HG03354 (cell line): ENCODE measurements around the gene TAGLN.
"Not testable (repeated sequence)": the region's sequence is repeated elsewhere in the genome, so short reads cannot be mapped to it uniquely, and the experiment has no call there.

Experiments
- ATAC-seq: cut with Tn5 transposase; IDR thresholded peaks from one replicate; pipeline ENCODE4 v1.9.1; 2021; ENCODE audit warnings: mild to moderate bottlenecking; ENCODE audit not compliant: unreplicated experiment, poor library complexity, severe bottlenecking

TAGLN gene

GRCh38 chr11:117208710-117209109 is 9.5 kb downstream of the TAGLN start:
- ATAC-seq, result not testable (repeated sequence)

DNA sequence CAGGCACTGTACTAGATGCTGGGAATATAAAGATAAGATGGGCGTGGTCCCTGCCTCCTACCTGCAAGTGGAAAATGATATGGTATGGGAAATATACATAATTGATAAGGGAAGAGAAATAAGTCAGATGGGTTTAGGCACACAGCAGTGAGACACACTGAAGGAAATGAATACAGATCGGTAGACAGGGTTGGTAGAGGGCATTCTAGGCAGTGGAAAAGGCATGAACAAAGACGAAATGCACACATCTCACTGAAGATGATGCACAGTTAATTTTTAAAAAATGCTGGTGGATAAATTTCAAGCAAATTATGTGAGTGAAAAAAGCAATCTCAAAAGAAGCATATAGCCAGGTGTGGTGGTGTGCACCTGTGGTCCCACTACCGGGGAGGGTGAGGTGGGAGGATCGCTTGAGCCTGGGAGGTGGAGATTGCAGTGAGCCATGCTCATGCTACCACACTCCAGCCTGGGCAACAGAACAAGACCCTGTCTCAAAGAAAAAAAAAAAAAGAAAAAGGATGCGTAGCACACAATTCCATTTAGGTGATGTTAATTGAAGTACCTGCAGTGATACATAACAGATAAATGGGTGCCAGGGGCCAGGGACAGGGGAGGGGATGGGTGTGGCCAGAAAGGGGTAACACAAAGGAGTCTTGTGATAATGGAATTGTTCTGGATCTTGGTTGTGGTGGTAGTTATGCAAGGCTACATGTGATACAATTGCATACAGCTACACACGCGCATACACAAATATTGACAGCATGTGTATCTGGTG is 10.4 kb downstream of the TAGLN start:
- not testable (repeated sequence) for ATAC-seq

GRCh38 chr11:117210620-117211019 is 11.4 kb downstream of the TAGLN start:
- no peak for ATAC-seq

DNA sequence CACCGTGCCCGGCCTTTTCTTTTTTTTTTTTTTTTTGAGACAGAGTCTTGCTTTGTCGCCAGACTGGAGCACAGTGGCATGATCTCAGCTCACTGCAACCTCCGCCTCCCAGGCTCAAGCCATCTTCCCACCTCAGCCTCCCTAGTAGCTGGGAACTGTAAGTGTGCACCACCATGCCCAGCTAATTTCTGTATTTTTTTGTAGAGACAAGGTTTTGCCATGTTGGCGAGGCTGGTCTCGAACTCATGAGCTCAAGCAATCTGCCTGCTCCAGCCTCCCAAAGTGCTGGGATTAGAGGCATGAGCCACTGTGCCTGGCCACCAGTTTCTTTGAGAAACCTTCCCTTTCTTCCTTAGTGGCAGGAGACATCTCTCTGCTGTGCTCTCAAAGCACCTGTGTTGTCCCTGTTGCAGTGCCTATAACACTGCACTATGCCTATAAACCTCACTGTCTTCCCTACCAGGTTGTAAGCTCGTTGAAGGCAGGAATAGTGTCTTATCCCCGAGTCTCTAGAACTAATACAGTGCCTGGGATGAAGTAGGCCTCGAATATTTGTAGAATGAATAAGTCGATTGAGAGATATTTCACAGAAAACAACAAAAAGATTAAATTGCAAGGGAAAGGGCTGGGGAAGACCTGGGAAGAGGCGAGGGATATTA is 13.7 kb downstream of the TAGLN start:
- ATAC-seq, result no peak

DNA sequence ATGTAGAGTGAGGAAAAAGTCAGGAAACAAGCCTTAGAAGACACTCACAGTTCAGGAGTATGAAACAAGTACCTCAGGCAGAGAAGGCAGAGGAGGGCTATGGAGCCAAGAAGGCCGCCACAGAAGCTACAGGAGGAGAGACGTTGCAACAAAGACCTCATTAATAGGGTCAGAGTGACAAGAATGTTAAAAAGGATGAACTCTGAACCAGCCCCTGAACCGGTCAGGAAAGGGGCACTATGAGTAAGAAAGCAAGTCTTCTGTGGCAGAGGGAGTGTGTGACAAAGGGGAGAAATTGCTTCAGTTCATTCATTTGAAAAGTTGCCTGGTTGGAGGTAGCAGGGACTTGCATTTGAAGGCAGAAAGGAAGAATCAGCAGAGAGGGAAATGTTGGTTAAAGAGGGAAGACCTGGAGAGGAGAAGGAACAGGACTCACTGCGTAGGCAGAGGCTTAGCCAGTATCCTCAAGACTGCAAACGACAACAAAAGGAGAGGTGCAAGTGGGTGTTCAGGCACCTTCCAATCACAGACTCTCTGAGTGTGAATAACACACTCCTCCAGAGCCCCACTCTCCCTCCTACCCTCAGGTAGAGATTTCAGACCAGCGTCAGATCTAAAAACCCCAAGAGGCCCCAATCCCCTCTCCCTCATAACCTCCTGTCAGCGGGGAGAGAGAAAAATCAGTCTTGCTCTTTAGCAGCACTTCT is 15.4 kb downstream of the TAGLN start:
- ATAC-seq, result no peak

DNA sequence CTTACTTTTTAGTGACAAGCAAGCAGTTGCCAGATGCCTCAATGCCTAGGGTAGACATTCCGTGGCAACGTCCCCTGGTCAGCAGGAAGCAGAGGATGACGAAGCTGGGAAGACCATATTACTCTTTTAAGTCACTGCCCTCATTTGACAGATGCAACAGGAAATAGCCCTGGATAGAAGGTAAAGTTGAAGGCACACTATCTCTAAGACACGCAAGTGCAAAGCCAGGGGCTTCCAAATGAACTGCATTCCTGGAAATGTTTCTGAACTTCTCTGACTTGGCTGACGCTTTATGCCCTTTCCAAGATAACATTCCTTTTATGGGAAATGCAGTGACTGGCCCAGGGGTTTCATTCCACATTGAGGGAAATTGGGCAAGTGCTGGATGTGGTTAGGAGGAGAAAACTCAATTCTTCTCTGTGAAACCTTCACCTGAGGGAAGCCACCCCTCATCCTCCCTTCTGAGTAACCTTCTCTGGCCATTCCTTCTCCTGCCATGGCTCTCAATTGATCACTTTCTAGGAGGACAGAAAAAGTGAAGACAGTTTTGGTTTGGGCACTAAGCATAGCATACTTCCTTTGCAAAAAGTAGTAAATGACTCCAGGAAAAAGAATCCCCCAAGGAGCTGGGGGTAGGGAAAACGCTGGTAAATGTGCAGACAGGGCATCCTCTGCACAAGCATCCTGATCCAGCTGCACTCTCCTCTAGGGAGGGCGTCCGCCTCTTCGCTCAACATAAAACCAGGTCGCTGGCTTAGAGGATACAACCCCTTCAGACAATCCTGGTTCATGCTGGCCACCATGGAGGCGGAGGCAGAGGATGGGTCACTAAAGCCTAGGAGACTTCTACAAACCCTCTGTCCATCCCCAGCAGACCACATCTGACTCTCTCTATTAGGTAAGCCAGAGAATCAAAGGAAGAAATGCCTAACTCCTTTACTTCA is 18.2 kb downstream of the TAGLN start:
- no peak for ATAC-seq

DNA sequence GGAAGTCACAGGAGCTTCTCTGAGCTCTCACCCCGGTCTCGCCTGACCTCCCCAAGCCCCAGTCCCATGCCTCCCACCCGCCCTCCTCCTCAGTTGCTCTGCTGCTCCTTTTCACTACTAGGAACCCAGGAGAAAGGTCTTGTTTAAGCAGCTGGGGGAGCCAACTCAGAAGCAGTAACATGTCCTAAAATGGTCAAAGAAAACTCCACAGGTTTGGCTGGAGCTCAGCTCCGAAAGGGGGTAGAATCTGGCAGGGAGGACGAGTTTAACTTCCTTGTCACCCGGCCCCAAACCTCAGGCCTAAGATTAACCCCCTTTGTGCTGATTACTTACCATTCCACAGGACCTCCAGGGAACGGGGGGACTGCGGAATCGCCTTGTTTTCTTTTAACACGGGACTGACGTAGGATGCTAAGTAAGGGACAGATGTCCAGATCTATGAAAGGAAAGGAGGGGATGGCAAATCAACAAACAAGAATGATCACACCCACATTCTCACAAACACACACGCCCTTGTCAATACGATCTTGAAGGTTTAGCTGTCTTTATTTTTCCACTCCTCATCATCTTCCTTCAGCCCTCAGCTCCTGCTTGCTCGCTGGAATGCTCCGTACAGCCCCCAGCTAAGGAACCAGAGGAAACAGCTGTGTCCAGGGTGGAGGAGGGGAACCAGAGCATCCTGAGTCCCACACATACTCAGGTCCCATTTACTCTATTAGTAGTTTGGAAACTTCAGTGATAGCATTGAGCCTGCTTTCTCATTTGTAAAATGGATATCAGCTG is 19.2 kb downstream of the TAGLN start:
- no peak for ATAC-seq

GRCh38 chr11:117219001-117219400 is 19.8 kb downstream of the TAGLN start:
- ATAC-seq, result no peak

DNA sequence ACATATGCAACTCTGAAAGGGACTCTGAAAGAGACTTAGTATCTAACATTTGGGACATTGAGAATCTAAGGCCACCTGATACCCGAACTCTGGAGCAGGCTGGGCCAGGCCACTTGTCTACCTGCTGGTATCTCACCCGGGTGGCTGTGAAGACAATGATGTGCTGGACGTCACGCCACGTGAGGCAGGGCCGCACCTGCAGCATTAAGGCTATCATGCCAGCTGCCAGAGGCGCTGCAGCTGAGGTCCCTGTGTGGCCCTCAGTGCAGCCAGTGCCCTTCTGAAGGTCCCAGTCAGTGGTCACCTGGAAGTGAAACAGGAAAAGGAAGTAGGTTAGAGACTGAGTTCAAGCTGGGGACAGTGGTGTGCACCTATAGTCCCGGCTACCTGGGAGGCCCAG is 20.3 kb downstream of the TAGLN start:
- no peak for ATAC-seq

GRCh38 chr11:117219995-117220394 is 20.8 kb downstream of the TAGLN start:
- no peak for ATAC-seq

- ATAC-seq, result no peak
Measured at GRCh38 chr11:117220568-117220967, 21.4 kb downstream of the TAGLN start.

DNA sequence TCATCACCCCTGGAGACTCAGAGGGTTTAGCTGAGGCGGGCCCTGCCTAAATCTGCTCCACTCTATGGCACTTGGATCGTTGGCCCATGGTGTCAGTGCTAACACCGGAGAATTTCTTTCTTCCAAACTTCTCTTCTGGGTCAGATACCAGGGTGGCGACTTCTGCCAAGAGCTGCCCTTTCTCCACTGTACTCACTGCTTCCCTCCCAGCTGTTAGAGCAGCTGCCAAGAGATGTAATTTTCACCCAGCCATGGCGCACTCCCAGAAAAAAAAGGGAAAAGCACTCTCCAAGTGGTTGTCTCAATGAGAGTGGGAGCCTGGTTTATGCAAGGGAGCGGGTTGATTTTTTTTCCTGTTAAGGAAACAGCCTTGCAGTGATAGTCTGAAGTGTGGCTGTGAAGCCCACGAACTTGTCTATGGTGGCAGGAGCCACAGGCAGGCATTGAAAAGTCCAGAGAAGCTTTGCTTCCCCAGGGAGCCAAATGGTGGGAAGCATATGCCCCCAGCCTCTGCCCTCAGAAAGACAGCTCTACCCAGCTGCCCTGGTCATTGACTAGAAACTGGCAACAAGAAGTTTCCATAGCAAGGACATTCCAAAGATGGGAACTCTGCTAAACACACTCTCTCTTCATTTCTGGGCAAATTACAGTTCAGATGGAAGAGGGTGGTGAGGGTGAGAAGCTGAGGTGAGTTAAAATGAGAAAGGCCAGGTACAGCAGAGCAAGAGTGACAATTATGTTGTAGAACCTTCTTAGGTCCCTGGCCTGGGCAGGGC is 22.0 kb downstream of the TAGLN start:
- no peak for ATAC-seq

GRCh38 chr11:117221775-117222517 is 22.8 kb downstream of the TAGLN start:
- no peak for ATAC-seq

GRCh38 chr11:117222991-117223740 is 24.0 kb downstream of the TAGLN start:
- ATAC-seq, result no peak

DNA sequence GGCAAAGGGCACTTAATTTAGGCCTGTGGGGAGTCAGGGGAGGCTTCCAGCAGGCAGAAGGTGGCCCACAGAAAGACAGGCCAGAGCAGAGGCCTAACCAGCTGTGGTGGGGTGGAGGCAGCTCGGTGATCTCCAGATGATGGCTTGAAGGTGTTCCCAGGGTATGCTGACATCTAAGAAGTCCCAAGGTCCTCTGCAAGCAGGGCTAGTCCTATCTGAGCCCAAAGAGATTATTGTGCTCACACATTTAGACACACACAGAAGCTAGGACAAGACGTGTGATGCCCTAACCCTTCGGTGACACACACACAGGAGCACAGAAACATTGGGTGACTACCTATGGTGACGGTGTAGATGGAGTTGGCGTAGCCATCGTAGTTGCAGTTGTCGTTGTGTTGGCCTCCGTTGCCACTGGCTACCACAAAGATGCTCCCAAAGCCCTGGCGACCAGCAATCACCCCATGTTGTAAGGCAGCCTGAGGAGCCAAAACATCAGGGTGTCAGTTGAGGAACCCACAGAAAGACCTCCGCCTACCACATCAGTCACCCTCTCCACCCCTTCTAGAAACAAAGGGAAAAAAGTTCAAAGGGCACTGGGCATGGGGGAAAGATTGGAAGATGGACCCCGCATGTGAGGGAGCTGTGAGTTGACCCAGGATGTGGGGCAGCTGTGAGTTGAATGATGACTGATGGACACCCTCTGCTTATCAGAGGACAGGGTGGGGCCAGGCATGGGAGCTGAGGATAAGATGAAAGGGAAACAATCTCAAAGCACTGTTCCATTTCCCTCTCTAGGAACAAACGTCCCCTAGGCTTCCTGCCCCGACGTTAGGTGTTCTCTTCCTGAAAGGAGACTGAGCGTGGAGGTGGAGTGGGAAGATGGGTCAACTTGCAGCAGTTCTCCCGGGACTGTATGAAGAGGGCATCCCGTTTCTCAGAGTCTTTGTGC is 24.8 kb downstream of the TAGLN start:
- ATAC-seq, result no peak
